Fibroblast of skin of left quadriceps (primary cell): ENCODE data around the gene RUSC2.
"Not testable (repeated sequence)": the region's sequence is repeated elsewhere in the genome, so short reads cannot be mapped to it uniquely, and the experiment has no call there.

ENCODE experiments used
- DNase-seq, 2 experiments: peaks; one replicate each; pipeline ENCODE4 v3.0.0-alpha.2; 2013; ENCODE audit warnings: low read depth in 2 of 2

Gene RUSC2

GRCh38 chr9:35495984-35496383 lies 6.1 kb downstream of the RUSC2 start:
- DNase-seq: no peak

DNA sequence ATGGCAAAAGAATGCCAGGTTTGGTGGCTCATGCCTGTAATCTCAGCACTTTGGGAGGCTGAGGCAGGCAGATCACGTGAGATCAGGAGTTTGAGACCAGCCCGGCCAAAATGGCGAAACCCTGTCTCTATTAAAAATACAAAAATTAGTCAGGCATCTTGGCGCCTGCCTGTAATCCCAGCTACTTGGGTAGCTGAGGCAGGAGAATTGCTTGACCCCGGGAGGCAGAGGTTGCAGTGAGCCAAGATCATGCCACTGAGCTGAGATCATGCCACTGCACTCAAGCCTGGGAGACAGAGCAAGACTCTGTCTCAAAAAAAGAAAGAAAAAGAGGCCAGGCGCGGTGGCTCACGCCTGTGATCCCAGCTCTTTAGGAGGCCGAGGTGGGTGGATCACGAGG lies 8.3 kb downstream of the RUSC2 start:
- DNase-seq: not testable (repeated sequence)

GRCh38 chr9:35499029-35499700 lies 9.3 kb downstream of the RUSC2 start:
- no peak for DNase-seq

- no peak for DNase-seq
These were observed 9.8 kb downstream of the RUSC2 start for GRCh38 chr9:35499701-35500030.

GRCh38 chr9:35500130-35500748 lies 10.3 kb downstream of the RUSC2 start:
- DNase-seq: no peak

DNA sequence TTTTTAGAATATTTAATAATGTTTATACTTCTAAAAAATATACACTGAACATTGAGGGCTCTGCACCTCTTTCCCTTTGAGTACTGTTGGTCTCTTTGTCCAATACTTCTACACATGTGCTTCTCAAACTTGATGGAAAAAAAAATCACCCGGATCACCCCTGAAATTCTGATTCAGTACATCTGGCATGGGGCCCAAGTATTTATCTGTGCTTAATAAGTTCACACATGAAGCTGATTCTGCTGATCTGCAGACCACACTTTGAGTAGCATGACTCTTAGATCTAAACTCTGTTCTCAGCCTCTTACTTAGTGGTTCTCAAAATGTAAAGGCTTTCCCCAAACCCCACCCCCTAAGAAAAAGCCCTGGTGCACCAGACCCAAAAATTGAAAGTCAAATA lies 12.0 kb downstream of the RUSC2 start:
- DNase-seq: no peak

DNA sequence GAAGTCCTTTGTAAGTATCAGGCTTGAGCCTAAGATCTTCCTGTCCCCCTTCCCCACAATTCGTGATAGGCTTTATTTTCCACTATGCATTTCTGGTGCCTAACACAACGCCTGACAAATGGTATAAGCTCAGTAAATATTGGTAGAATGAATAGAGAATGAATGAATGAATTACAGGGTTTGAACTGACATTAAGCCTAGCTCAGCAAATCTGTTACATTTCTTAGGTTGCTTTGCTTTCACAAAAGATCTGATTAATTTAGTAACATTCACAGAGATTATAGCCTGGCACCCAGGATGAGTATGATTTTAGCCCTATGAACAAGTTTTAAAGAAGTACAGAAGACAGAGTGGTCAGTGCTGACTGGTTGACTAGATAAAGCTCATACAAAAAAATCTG lies 16.4 kb downstream of the RUSC2 start:
- no peak for DNase-seq

- no peak for DNase-seq
These were observed 18.2 kb downstream of the RUSC2 start for GRCh38 chr9:35508069-35508468.

DNA sequence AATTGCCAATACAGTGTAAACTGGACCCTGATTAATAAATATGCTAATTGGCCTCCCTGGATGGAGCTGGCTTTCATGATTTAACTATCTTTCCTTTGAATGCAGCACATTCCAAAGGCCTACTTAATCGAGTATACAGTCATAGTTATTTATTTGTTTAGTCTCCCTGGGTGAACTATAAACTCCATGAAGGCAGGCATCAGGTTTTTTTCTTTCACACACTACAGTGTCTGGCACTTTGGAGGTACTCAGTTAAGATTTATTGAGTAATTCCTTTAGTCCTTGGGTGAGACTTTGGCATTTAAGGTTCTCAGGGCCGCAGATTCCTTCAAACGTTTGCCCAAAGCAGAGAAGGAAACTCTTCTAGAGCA lies 20.5 kb downstream of the RUSC2 start:
- no peak for DNase-seq

DNA sequence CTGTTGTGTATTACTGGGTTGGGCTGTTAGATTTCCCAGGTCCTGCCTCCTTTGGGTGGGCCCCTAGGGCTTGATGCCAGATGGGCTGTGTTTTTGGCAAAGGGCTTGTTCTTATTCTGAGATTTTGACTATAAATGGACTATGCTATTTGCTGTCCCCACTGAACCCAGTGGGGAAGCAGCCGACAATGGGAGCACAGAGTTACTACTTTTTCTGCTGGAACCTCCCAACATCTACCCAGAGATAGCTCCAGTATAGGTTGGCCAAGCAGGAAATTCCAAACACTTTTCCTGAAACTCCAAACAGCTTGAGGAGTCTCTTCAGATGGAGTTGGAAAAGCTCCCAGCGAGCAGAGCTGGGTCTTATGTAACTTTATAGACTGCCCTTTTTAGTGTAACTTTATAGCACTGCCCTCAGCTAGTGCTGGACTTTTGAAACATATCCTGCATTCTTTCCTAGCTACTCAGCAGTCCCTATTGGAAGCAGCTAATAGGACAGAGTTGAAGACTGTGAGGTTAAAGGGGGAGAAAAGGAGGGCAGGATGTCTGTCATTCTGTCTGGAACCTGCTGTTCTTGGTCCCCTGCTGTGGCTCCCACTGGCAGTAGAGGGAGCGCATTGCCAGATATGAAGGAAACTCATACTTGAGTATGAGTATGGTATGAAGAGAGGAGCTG lies 21.0 kb downstream of the RUSC2 start:
- peak; percentile 98 for DNase-seq

DNA sequence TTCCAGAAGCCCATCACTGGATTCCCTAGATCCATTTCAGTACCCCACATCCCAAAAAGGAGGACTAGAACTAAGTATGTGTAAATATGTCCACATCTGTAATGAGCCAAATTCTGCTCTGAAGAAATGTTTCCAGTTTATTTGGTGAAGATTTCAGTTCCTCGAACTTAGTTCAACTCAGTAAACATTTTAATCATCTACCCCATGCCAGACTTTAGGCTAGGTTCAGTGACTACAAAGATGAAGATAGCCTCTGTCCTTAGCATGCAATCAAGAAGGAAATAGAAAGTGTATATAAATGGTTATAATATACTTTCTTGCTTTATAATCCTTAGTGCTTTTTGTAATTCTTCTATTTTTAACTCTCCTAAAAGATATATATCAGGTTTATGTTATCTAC lies 21.5 kb downstream of the RUSC2 start:
- no peak for DNase-seq

- DNase-seq: no peak
These were observed 25.9 kb downstream of the RUSC2 start for GRCh38 chr9:35515766-35516165.

- DNase-seq: peak; percentile 90 to 91
These were observed 26.6 kb downstream of the RUSC2 start for GRCh38 chr9:35516479-35516878.

DNA sequence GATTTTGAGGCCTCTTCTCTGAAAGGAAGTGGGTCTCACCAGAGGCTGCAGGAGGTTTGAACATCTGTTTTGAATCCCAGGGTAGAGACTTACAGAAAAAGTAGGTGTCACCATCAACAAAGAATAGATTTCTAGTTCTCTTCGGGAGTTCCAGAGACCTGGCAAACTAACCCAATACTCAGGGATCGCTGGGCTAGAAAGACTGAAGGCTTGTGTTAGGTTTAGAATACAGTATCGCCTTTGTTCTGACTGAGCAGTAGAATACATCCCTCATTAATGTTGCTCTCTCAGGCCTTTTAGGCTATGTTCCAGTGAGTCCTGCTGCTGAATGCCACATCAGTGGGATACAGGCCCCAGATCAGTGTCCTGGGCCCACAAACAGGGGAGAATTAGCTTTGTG lies 27.2 kb downstream of the RUSC2 start:
- DNase-seq: peak; percentile 47 to 60

DNA sequence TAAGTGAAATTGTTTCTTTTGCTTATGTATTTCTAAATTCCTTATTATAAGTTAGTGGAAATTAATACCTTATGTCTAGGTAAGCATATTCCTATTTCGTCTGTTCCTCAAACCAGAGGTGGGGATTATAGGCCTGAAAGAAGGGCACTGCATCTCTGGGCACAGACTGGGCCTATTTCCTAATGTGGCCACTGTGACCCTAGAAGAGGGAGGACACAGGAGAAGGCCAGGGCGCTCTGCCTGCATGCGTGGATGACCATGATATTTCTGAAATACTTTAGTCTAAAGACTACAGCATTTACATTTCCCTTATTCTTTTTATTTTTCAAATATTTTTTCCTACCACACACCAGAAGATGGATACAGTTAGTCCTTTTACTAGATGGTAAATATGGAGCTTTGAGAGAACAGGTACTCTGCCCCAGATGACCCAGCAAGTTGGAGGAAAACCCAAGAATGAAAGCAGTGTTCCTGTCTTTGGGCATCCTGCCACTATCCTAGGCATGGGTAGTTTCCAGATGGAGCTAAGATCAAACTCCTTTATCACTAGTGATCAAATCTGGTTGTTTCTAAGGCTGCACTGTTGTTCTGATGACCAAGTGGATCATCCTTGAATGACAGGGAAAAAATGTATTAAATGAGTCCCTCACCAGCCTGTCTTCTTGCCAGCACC lies 27.8 kb downstream of the RUSC2 start:
- DNase-seq: no peak

- peak; percentile 89 for DNase-seq
These were observed 28.4 kb downstream of the RUSC2 start for GRCh38 chr9:35518225-35518821.

- no peak for DNase-seq
These were observed 29.2 kb downstream of the RUSC2 start for GRCh38 chr9:35518981-35519679.

GRCh38 chr9:35519692-35520363 lies 29.9 kb downstream of the RUSC2 start:
- DNase-seq: no peak

DNA sequence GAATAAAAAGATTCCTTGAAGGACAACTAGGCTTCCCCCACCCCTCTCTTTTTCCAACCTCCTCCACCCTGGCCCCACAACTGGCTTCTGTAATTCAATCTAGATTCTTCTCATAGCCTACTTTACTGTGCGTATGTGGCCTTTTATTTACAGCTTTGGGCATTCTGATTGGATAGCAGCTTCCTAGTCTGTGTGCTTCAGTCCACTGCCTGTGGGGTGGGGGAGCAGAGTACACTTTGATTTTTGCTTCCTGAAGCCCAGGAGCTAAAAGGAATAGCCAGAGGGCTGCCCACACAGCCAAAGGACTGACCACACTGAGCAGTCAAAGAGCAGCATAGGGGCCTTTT lies 30.4 kb downstream of the RUSC2 start:
- DNase-seq: no peak

DNA sequence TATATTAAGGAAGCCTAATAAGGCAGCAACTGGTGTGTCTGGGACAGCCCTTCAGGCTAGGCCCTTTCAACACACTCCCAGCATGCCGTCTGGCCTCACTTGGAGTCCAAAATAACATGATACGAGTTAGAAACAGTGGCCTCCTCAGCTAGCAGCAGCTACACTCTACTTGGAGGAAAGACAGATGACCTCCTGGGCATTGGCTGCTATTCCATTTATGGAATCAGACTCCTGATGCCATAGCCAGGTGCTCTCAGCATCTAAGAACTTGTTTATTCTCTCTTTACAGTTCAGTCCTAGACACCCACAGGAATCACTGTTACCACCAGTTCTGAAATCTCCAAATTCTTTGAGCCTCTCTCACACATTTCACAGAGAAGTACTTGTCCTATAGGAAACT lies 31.8 kb downstream of the RUSC2 start:
- peak in 1 of 2 experiments; percentile 49 for DNase-seq

GRCh38 chr9:35522187-35522586 lies 32.3 kb downstream of the RUSC2 start:
- no peak for DNase-seq
